IMR-90 (cell line): Measurements from ENCODE around the gene KIAA1614. TPM values are rescaled to one million over a fixed set of nuclear protein-coding genes. Genes with fewer than 3 reads are reported as not detected.

Source experiments
- ATAC-seq: fragments of 200-7000 bp; cut with Tn5 transposase; 2 replicates; pipeline ENCODE4 v1.9.1; 2020; ENCODE audit warnings: low read depth, mild to moderate bottlenecking, moderate library complexity
- BruUV-seq: library from RNA; stranded (reverse); fragments of 400-500 nt; replicated peaks from 2 replicates; lab custom pipeline; 2021; lab: Mats Ljungman, UMichigan
- CTCF ChIA-PET: fragments of 300-600 bp; formaldehyde crosslinking; extraction: SDS; loops from one replicate; lab custom pipeline; 2021; ENCODE audit warnings: antibody characterized with exemption; lab: Yijun Ruan, JAX
- POLR2A ChIA-PET: fragments of 300-600 bp; sonication (Branson Sonifier 250); formaldehyde crosslinking; loops from one replicate; lab custom pipeline; 2022; ENCODE audit warnings: antibody characterized with exemption; ENCODE audit not compliant: unreplicated experiment; lab: Charles Lee
- DNase-seq: peaks from one replicate; pipeline ENCODE4 v3.0.0; 2013
- H2AFZ ChIP-seq: replicated peaks from 2 replicates; pipeline ENCODE3; 2013; ENCODE audit warnings: low read length, mild to moderate bottlenecking; ENCODE audit not compliant: poor library complexity
- H2AK5ac ChIP-seq: 2 replicates; pipeline ENCODE4 v1.6.1; 2013; ENCODE audit warnings: low read depth, low read length, inconsistent platforms
- H2AK9ac ChIP-seq: replicated peaks from 2 replicates; pipeline ENCODE3; 2013; ENCODE audit warnings: mild to moderate bottlenecking, low read depth, low read length, moderate library complexity; ENCODE audit not compliant: poor library complexity
- H2BK120ac ChIP-seq: 2 replicates; pipeline ENCODE4 v1.6.1; 2013; ENCODE audit warnings: low read depth, low read length, inconsistent platforms
- H2BK15ac ChIP-seq: 3 replicates; pipeline ENCODE4 v1.6.1; 2013; ENCODE audit warnings: low read depth, low read length, inconsistent platforms
- H2BK20ac ChIP-seq: 2 replicates; pipeline ENCODE4 v1.6.1; 2013; ENCODE audit warnings: low read depth, mild to moderate bottlenecking, inconsistent platforms, low read length, moderate library complexity
- H2BK5ac ChIP-seq: 2 replicates; pipeline ENCODE4 v1.6.1; 2013; ENCODE audit warnings: mild to moderate bottlenecking, low read depth, low read length, inconsistent platforms; ENCODE audit not compliant: poor library complexity, severe bottlenecking
- H3K14ac ChIP-seq: replicated peaks from 2 replicates; pipeline ENCODE4 v1.6.1; 2013; ENCODE audit warnings: low read depth, low read length, inconsistent platforms
- H3K18ac ChIP-seq: 2 replicates; pipeline ENCODE4 v1.6.1; 2013; ENCODE audit warnings: low read depth, low read length, control low read depth
- H3K23ac ChIP-seq: 2 replicates; pipeline ENCODE4 v1.6.1; 2013; ENCODE audit warnings: low read depth, low read length, inconsistent platforms
- H3K27ac ChIP-seq: 2 replicates; pipeline ENCODE4 v1.5.1; 2013; ENCODE audit warnings: mild to moderate bottlenecking, control low read depth, low read length; ENCODE audit not compliant: insufficient read depth
- H3K27me3 ChIP-seq: 2 replicates; pipeline ENCODE4 v1.6.1; 2013; ENCODE audit warnings: low read length; ENCODE audit not compliant: control insufficient read depth, insufficient read depth
- H3K36me3 ChIP-seq: 2 replicates; pipeline ENCODE4 v1.6.1; 2013; ENCODE audit warnings: low read length, mixed read lengths; ENCODE audit not compliant: control insufficient read depth, insufficient read depth
- H3K4ac ChIP-seq: 2 replicates; pipeline ENCODE4 v1.6.1; 2013; ENCODE audit warnings: low read depth, low read length, inconsistent platforms
- H3K4me1 ChIP-seq: 2 replicates; pipeline ENCODE4 v1.6.1; 2013; ENCODE audit warnings: low read length, mixed read lengths; ENCODE audit not compliant: control insufficient read depth, insufficient read depth
- H3K4me2 ChIP-seq: 2 replicates; pipeline ENCODE4 v1.6.1; 2013; ENCODE audit warnings: low read depth, mild to moderate bottlenecking, control low read depth, low read length, moderate library complexity
- H3K4me3 ChIP-seq: 2 replicates; pipeline ENCODE4 v1.5.1; 2013; ENCODE audit warnings: low read depth, mild to moderate bottlenecking, control low read depth, low read length, moderate library complexity; ENCODE audit not compliant: insufficient read depth
- H3K56ac ChIP-seq: 2 replicates; pipeline ENCODE4 v1.6.1; 2013; ENCODE audit warnings: low read length, inconsistent platforms; ENCODE audit not compliant: insufficient read depth; ENCODE audit errors: extremely low read depth
- H3K79me1 ChIP-seq, 2 experiments: 2 replicates each; pipeline ENCODE4 v1.6.1; 2013; ENCODE audit warnings: low read length in 2 of 2, inconsistent platforms in 1 of 2, low read depth in 1 of 2
- H3K9ac ChIP-seq: 2 replicates; pipeline ENCODE4 v1.6.1; 2013; ENCODE audit warnings: low read depth, low read length, control low read depth
- H3K9me1 ChIP-seq: 2 replicates; pipeline ENCODE4 v1.6.1; 2013; ENCODE audit warnings: low read length, inconsistent platforms; ENCODE audit not compliant: insufficient read depth
- H3K9me3 ChIP-seq: 2 replicates; pipeline ENCODE4 v1.6.1; 2013; ENCODE audit warnings: low read length; ENCODE audit not compliant: control insufficient read depth, insufficient read depth
- H4K20me1 ChIP-seq: 2 replicates; pipeline ENCODE4 v1.6.1; 2013; ENCODE audit warnings: low read length, inconsistent platforms; ENCODE audit not compliant: insufficient read depth
- H4K5ac ChIP-seq: 2 replicates; pipeline ENCODE4 v1.6.1; 2013; ENCODE audit warnings: mild to moderate bottlenecking, low read depth, low read length, control low read depth
- H4K8ac ChIP-seq, 2 experiments: 2 replicates each; pipeline ENCODE4 v1.6.1; 2013; ENCODE audit warnings: low read depth in 2 of 2, low read length in 2 of 2, control low read depth in 1 of 2, inconsistent platforms in 1 of 2
- H4K91ac ChIP-seq: 2 replicates; pipeline ENCODE4 v1.6.1; 2013; ENCODE audit warnings: low read depth, low read length, inconsistent platforms; ENCODE audit not compliant: insufficient read depth
- BHLHE40 ChIP-seq: fragments of 150-350 bp; IDR thresholded peaks from 2 replicates; pipeline ENCODE4 v1.6.1; 2016; ENCODE audit warnings: mild to moderate bottlenecking, low read depth, low read length
- CEBPB ChIP-seq: IDR thresholded peaks from 2 replicates; pipeline ENCODE4 v1.6.1; 2012; ENCODE audit warnings: low read depth, low read length, improper control_type of control experiment
- CHD1 ChIP-seq: IDR thresholded peaks from 2 replicates; pipeline ENCODE4 v1.6.1; 2012; ENCODE audit warnings: low read depth, low read length, improper control_type of control experiment
- MAZ ChIP-seq: IDR thresholded peaks from 2 replicates; pipeline ENCODE4 v1.6.1; 2012; ENCODE audit warnings: low read depth, mild to moderate bottlenecking, low read length, improper control_type of control experiment, moderate library complexity, borderline replicate concordance
- NFE2L2 ChIP-seq: fragments of 150-350 bp; IDR thresholded peaks from 2 replicates; pipeline ENCODE4 v1.6.1; 2016; ENCODE audit warnings: low read depth, mild to moderate bottlenecking, low read length
- POLR2A ChIP-seq: IDR thresholded peaks from 2 replicates; pipeline ENCODE4 v1.6.1; 2012; ENCODE audit warnings: mild to moderate bottlenecking, low read depth, low read length
- RAD21 ChIP-seq: IDR thresholded peaks from 2 replicates; pipeline ENCODE4 v1.6.1; 2012; ENCODE audit warnings: low read length, improper control_type of control experiment
- RFX5 ChIP-seq: IDR thresholded peaks from 2 replicates; pipeline ENCODE4 v1.8.0; 2012; ENCODE audit warnings: low read depth, mild to moderate bottlenecking, low read length, moderate library complexity
- SMC3 ChIP-seq: fragments of 150-350 bp; IDR thresholded peaks from 2 replicates; pipeline ENCODE4 v1.6.1; 2016; ENCODE audit warnings: low read depth, mild to moderate bottlenecking, antibody characterized with exemption, low read length, moderate library complexity
- WGBS, 2 experiments: methylation state at CpG; one replicate each; pipeline versions ENCODE4 v1.1.5 to v1.1.7; 2013; ENCODE audit warnings: missing lambda C conversion rate in 2 of 2; ENCODE audit not compliant: insufficient read length in 1 of 2; ENCODE audit errors: extremely low coverage in 2 of 2; 5-methylcytosine and 5-hydroxymethylcytosine counted together
- dilution Hi-C: fragments of 300-500 bp; cut with HindIII; formaldehyde crosslinking; loops from one replicate; pipeline ENCODE4 v1.14.3; 2018; ENCODE audit warnings: low sequenced_read_pairs; ENCODE audit not compliant: unreplicated experiment
- in situ Hi-C: fragments of 300-500 bp; cut with MboI; formaldehyde crosslinking; loops from 3 replicates; pipeline ENCODE4 v1.14.3; 2019; ENCODE audit warnings: low sequenced_read_pairs, inconsistent platforms, mixed read lengths
- intact Hi-C: fragments of 100-400 bp; cut with micrococcal nuclease; formaldehyde crosslinking; loops from 2 replicates; pipeline ENCODE4 v1.10.0; 2022
- polyA plus RNA-seq, 3 experiments: library from polyadenylated mRNA; depleted of rRNA; stranded (reverse); fragments of >200 nt; gene quantifications; 2 replicates each; pipeline ENCODE4 v1.2.3, GENCODE V29; 2012; ENCODE audit warnings: low replicate concordance in 1 of 3
- total RNA-seq: library from RNA; depleted of rRNA; stranded (reverse); fragments of >200 nt; gene quantifications from 2 replicates; pipeline ENCODE4 v1.2.3, GENCODE V29; 2012
- TF ChIP-seq, protein P1 (sequence below): conservative IDR thresholded peaks from 2 replicates; pipeline ENCODE4 v1.5.1; 2012; ENCODE audit warnings: mild to moderate bottlenecking, low read depth, low read length, improper control_type of control experiment

KIAA1614 gene
- total and polyA plus RNA-seq, 2 of the 4 experiments (the other 2 are of a cell fraction), result 1.8 to 3.5 TPM

DNA sequence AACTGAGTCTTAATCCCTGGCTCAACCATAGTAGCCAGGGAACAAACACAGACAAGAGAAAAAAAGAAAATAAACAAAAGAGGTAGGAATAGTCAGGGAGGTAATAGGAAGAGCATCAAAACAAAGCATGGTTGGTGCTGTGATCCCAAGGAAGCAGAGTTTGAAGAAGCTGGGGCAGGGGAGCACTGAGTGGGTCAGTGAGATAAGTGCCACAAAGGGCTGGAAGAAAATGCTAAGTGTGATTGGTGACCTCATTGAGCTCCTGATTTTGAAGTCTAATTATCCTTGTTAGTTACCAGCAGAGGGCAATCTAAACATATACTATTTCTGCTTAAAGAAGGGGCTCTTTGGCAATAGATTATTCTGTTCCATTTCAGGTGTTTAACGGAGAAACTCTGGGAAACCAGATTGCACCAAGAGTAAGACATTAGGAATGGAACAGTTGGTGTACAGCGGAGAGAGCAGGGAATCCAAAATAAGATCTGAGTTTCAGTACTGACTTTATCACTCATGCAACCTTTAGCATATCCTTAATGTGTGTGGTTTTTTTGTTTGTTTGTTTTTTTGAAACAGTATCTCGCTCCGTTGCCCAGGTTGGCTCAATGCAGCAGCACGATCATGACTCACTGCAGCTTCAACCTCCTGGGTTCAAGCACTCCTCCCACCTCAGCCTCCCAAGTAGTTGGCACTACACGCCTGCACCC, 30.7 kb upstream of the KIAA1614 start:
- no peak overlapping the region; the same call in 1 of the 2 replicates for H3K4me2 ChIP-seq
- H3K9ac ChIP-seq, result no peak overlapping the region
- ChIA-PET CTCF (interaction anchor here (0.6 to 1.0 kb wide), 10 partner anchors 9 to 1605 kb away, joined by 3 to 12 read pairs (median 3); no protein-coding TSS in a partner anchor), POLR2A (no interaction called here)
- no peaks in the 10 kb centered on the region for H4K20me1 ChIP-seq
- in situ Hi-C loops, result loop anchor here (5.0 kb wide), 1 partner anchor 260 kb away; no protein-coding TSS in a partner anchor
- intact Hi-C loops, result loop anchor here (1.0 to 5.0 kb wide), 3 partner anchors 210 to 284 kb away; no protein-coding TSS in a partner anchor
- H2BK15ac ChIP-seq, result no peak overlapping the region
- H3K23ac ChIP-seq, result no peak overlapping the region
- H3K4me1 ChIP-seq, result peaks cover 4% of the 10 kb centered on the region
- H3K79me1 ChIP-seq, result no peaks in the 10 kb centered on the region
- H2AK9ac ChIP-seq, result no peak overlapping the region
- peaks cover 4% of the 10 kb centered on the region; the same call in 1 of the 2 replicates for H3K36me3 ChIP-seq
- H2BK20ac ChIP-seq, result no peak overlapping the region
- no peak overlapping the region for H4K8ac ChIP-seq
- H2BK120ac ChIP-seq, result no peak overlapping the region
- DNase-seq, result peak; percentile 67
- H2AK5ac ChIP-seq, result 0 out of 2 replicates have a peak overlapping the region, but pooled peaks have one; percentile 31
- peak; percentile 65 for TF ChIP-seq CEBPB
- TF ChIP-seq SMC3, result peak; percentile 68
- no peak for TF ChIP-seq NFE2L2
- TF ChIP-seq POLR2A, result no peak
- TF ChIP-seq, protein P1, sequence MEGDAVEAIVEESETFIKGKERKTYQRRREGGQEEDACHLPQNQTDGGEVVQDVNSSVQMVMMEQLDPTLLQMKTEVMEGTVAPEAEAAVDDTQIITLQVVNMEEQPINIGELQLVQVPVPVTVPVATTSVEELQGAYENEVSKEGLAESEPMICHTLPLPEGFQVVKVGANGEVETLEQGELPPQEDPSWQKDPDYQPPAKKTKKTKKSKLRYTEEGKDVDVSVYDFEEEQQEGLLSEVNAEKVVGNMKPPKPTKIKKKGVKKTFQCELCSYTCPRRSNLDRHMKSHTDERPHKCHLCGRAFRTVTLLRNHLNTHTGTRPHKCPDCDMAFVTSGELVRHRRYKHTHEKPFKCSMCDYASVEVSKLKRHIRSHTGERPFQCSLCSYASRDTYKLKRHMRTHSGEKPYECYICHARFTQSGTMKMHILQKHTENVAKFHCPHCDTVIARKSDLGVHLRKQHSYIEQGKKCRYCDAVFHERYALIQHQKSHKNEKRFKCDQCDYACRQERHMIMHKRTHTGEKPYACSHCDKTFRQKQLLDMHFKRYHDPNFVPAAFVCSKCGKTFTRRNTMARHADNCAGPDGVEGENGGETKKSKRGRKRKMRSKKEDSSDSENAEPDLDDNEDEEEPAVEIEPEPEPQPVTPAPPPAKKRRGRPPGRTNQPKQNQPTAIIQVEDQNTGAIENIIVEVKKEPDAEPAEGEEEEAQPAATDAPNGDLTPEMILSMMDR, result peak; percentile 70
- TF ChIP-seq BHLHE40, result no peak
- TF ChIP-seq CHD1, result no peak
- TF ChIP-seq RFX5, result no peak
- TF ChIP-seq MAZ, result no peak
- peak; percentile 62 for TF ChIP-seq RAD21
- no TSS peak for BruUV-seq
- no peak overlapping the region for H4K5ac ChIP-seq
- no peak overlapping the region for H3K27ac ChIP-seq
- dilution Hi-C loops, result no loop called here
- ATAC-seq, result peak; percentile 75
- H3K27me3 ChIP-seq, result no peaks in the 10 kb centered on the region
- no peak overlapping the region for H3K14ac ChIP-seq
- no peak overlapping the region for H3K4ac ChIP-seq
- no peak overlapping the region for H3K56ac ChIP-seq
- WGBS, 2 experiments, result no CpG with 5 or more reads among the region's 6 CpGs
- H2BK5ac ChIP-seq, result no peak overlapping the region
- H2AFZ ChIP-seq, result no peak overlapping the region
- H3K9me1 ChIP-seq, result peaks cover 3% of the 10 kb centered on the region; the same call in 1 of the 2 replicates
- no peak overlapping the region for H4K91ac ChIP-seq
- H3K4me3 ChIP-seq, result no peak overlapping the region
- H3K18ac ChIP-seq, result no peak overlapping the region
- no peaks in the 10 kb centered on the region for H3K9me3 ChIP-seq
